IMR-90 (cell line): Measurements from ENCODE around the gene USP9X.
A peak's percentile ranks its signal among the peaks of the same experiment; 100 is the strongest.

ENCODE experiments used
- CEBPB ChIP-seq: IDR thresholded peaks from 2 replicates; pipeline ENCODE4 v1.6.1; 2012; ENCODE audit warnings: low read depth, low read length, improper control_type of control experiment
- CTCF ChIP-seq: conservative IDR thresholded peaks from 2 replicates; pipeline ENCODE4 v1.5.1; 2012; ENCODE audit warnings: mild to moderate bottlenecking, low read depth, low read length, improper control_type of control experiment
- MAZ ChIP-seq: IDR thresholded peaks from 2 replicates; pipeline ENCODE4 v1.6.1; 2012; ENCODE audit warnings: low read depth, mild to moderate bottlenecking, low read length, improper control_type of control experiment, moderate library complexity, borderline replicate concordance
- POLR2A ChIP-seq: IDR thresholded peaks from 2 replicates; pipeline ENCODE4 v1.6.1; 2012; ENCODE audit warnings: mild to moderate bottlenecking, low read depth, low read length
- RFX5 ChIP-seq: IDR thresholded peaks from 2 replicates; pipeline ENCODE4 v1.8.0; 2012; ENCODE audit warnings: low read depth, mild to moderate bottlenecking, low read length, moderate library complexity
- SMC3 ChIP-seq: fragments of 150-350 bp; IDR thresholded peaks from 2 replicates; pipeline ENCODE4 v1.6.1; 2016; ENCODE audit warnings: low read depth, mild to moderate bottlenecking, antibody characterized with exemption, low read length, moderate library complexity
- USF2 ChIP-seq: fragments of 150-350 bp; IDR thresholded peaks from 2 replicates; pipeline ENCODE4 v1.6.1; 2017; ENCODE audit warnings: mild to moderate bottlenecking, antibody characterized with exemption, low read length, low read depth

- TF ChIP-seq CTCF = no peak
- no peak for TF ChIP-seq POLR2A
- TF ChIP-seq CEBPB = peak; percentile 63
- no peak for TF ChIP-seq SMC3
- TF ChIP-seq USF2 = no peak
- TF ChIP-seq MAZ = no peak
- TF ChIP-seq RFX5 = no peak
Measured at GRCh38 chrX:41043196-41043595, 42.0 kb upstream of the USP9X start.
